IPS-18a (cell line): ENCODE measurements around the gene LIG3.
"Not testable (repeated sequence)": the region's sequence is repeated elsewhere in the genome, so short reads cannot be mapped to it uniquely, and the experiment has no call there.

Experiments used
- H3K27ac ChIP-seq: one replicate; pipeline ENCODE4 v1.5.1; 2013; ENCODE audit warnings: low read length
- H3K27me3 ChIP-seq: one replicate; pipeline ENCODE4 v1.6.1; 2013; ENCODE audit warnings: mild to moderate bottlenecking, low read length; ENCODE audit not compliant: control insufficient read depth, insufficient read depth
- H3K36me3 ChIP-seq: one replicate; pipeline ENCODE4 v1.6.1; 2013; ENCODE audit warnings: low read depth, low read length; ENCODE audit not compliant: control insufficient read depth
- H3K4me1 ChIP-seq: one replicate; pipeline ENCODE4 v1.6.1; 2013; ENCODE audit warnings: low read depth, low read length; ENCODE audit not compliant: control insufficient read depth
- H3K4me3 ChIP-seq: one replicate; pipeline ENCODE4 v1.5.1; 2013; ENCODE audit warnings: low read length
- H3K9ac ChIP-seq: one replicate; pipeline ENCODE4 v1.6.1; 2013; ENCODE audit warnings: mild to moderate bottlenecking, low read length, moderate library complexity
- H3K9me3 ChIP-seq: one replicate; pipeline ENCODE4 v1.6.1; 2013; ENCODE audit warnings: low read depth, low read length; ENCODE audit not compliant: control insufficient read depth

LIG3 gene

DNA sequence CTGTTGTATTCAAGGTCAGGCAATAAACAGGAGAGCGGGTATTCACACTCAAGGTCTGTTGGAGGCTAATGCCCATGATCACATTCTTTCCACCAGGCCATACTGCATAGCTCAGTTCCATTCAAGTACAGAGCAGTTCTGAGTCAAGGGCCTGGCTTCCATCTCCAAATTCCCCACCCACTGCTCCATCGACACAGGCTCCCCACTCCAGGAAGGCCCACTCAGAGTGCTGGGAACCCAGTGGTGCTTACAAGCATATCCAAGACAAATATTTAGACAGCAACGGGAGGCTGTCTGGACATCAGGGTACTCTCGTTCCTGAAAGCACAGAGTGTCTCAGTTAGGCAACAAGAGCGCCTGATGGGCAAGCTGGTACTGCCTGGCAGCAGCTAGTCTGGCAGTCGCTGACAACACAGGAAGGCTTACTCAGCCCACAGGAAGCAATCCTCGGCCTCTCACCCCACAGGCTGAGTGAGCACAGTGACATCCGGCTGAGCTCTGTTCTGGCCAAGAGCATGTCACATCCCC is 42.3 kb downstream of the LIG3 start:
- H3K4me3 ChIP-seq = no peak overlapping the region
- no peaks in the 10 kb centered on the region for H3K27me3 ChIP-seq
- H3K27ac ChIP-seq = no peak overlapping the region
- no peaks in the 10 kb centered on the region for H3K9me3 ChIP-seq
- no peak overlapping the region for H3K9ac ChIP-seq
- H3K4me1 ChIP-seq = no peaks in the 10 kb centered on the region
- H3K36me3 ChIP-seq = no peaks in the 10 kb centered on the region

DNA sequence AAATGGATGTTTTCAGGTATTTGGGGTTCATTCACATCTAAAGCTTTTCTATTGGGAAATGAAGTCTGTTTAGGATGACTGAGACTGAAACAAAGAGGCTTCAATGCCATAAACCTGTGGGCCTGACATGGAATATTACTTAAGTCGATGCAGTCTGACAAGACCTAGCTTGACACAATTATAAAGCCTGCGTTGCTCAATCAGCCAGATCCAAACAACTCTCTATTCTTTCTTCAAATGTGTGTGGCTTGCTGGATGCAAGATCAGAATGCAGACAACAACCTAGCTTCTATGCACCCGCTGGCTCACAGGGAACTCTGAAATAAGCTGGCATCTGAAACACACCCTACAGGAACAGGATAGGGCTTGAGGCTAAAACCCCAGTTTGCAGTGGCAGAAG is 43.2 kb downstream of the LIG3 start:
- H3K36me3 ChIP-seq = no peaks in the 10 kb centered on the region
- no peak overlapping the region for H3K4me3 ChIP-seq
- no peaks in the 10 kb centered on the region for H3K9me3 ChIP-seq
- H3K27me3 ChIP-seq = no peaks in the 10 kb centered on the region
- H3K9ac ChIP-seq = no peak overlapping the region
- no peak overlapping the region for H3K27ac ChIP-seq
- no peaks in the 10 kb centered on the region for H3K4me1 ChIP-seq

DNA sequence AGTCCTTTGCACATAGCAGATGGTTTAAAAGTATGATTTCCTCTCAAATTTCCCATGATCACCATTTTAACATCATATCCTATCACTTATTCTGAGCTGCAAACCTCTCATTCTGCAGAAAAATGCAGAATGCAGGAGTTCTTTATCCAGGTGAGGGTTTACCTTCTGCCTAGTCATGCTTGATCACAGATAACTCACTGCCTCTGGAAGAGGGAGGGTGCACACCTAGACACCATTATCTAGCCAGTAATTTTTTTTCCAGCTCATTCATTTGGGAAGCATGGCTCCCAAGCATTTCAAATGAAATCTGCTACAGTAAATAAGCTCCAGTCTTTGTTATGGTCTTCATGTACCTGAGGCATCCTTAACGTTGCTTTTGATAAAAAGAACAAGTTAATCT is 45.2 kb downstream of the LIG3 start:
- Histone ChIP-seq H3K27ac (no peak overlapping the region), H3K9me3 (no peaks in the 10 kb centered on the region), H3K4me3 (no peak overlapping the region), H3K4me1 (no peaks in the 10 kb centered on the region), H3K9ac (no peak overlapping the region), H3K27me3 (no peaks in the 10 kb centered on the region), H3K36me3 (no peaks in the 10 kb centered on the region)

DNA sequence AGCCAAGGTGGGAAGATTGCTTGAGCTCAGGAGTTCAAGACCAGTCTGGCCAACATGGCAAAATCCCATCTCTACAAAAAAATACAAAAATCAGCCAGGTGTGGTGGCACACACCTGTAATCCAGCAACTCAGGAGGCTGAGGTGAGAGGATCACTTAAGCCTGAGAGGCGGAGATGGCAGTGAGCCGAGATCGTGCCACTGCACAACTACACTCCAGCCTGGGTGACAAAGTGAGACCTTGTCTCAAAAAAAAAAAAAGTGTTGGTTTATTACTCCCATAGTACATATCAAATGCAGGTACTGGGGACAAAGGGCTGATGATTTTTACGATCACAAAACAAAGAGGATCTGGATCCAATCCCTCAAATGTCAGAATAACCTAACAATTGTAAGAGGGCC is 47.8 kb downstream of the LIG3 start:
- H3K36me3 ChIP-seq, H3K27me3 ChIP-seq, H3K4me3 ChIP-seq, H3K9me3 ChIP-seq, H3K9ac ChIP-seq, H3K27ac ChIP-seq, H3K4me1 ChIP-seq: not testable (repeated sequence)

DNA sequence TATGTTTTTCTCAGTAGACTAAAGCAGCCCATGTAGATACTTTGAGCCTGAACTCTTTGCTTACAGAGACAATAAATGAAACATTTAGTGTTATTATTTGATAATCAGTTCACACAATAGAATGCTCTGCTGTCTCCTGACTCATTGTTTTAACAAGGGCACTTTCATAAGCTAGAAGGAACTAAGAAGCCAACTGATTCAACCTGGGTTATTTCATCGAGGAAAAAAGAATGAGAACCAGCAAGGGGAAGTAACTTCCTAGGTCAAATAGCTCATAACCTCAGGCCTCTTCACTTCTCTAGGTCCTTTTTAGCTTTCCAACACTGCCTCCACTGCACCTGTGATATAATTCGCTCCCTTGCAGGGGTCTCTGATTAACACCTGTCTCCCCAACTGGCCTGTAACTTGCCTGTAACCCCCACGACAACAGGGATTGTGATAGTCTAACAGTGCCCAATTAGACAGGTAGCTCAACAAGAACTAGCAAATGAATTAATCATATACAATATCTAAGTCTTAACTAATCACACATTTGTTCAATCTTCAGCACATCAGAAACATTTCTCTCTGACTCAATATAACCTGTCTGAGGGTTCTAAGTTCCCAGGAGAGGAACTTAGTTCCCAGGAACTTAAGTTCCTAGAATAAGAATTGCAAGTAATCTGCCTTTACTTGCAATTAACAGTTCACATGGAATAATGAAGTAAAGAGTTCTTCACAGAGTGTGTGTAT is 48.4 kb downstream of the LIG3 start:
- Histone ChIP-seq H3K27me3 (no peaks in the 10 kb centered on the region), H3K36me3 (no peaks in the 10 kb centered on the region), H3K4me1 (no peaks in the 10 kb centered on the region), H3K4me3 (no peak overlapping the region), H3K9ac (no peak overlapping the region), H3K27ac (no peak overlapping the region), H3K9me3 (no peaks in the 10 kb centered on the region)

DNA sequence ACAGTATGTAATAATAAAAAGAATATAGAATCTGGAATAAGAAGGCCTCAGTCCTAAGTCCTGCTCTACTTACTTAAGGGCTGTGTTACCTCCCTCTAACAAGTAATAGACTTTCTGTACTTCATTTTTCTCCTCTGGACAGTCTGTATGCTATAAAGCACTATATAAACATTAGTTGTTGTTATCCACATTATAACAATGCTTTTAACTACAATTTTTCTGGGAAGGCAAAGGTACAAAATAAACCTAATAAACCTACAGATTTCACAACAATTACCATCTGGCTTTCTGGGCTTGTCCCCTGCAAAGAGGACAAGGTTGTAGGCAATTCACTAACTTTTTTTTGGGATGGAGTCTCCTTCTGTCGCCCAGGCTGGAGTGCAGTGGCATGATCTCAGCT is 50.5 kb downstream of the LIG3 start:
- Histone ChIP-seq H3K4me1 (no peaks in the 10 kb centered on the region), H3K27ac (no peak overlapping the region), H3K9ac (no peak overlapping the region), H3K9me3 (no peaks in the 10 kb centered on the region), H3K27me3 (no peaks in the 10 kb centered on the region), H3K4me3 (no peak overlapping the region), H3K36me3 (no peaks in the 10 kb centered on the region)

DNA sequence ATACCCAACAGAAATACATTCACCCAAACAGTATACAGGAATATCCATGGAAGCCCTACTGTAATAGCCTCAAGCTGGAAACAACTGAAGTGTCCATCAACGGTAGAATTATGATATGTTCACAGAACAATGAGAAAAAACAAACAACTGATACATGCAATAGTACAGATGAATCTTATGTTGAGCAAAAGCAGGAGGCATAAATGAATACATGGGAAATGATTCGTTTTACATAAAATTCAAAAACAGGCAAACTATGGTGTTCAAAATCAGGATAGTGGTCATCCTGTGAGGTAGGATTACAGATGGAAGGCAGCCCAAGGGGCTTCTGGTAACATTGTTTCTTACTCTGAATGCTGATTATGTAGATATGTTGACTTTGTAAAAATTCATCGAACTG is 58.1 kb downstream of the LIG3 start:
- Histone ChIP-seq H3K4me1 (no peaks in the 10 kb centered on the region), H3K36me3 (no peaks in the 10 kb centered on the region), H3K27me3 (no peaks in the 10 kb centered on the region), H3K4me3 (no peak overlapping the region), H3K9ac (no peak overlapping the region), H3K27ac (no peak overlapping the region), H3K9me3 (no peaks in the 10 kb centered on the region)

- no peaks in the 10 kb centered on the region for H3K27me3 ChIP-seq
- no peaks in the 10 kb centered on the region for H3K4me1 ChIP-seq
- no peak overlapping the region for H3K9ac ChIP-seq
- no peak overlapping the region for H3K27ac ChIP-seq
- no peaks in the 10 kb centered on the region for H3K9me3 ChIP-seq
- no peak overlapping the region for H3K4me3 ChIP-seq
- no peaks in the 10 kb centered on the region for H3K36me3 ChIP-seq
Measured at GRCh38 chr17:35041390-35041789, 61.1 kb downstream of the LIG3 start.

- no peak overlapping the region for H3K27ac ChIP-seq
- H3K9ac ChIP-seq = no peak overlapping the region
- H3K4me1 ChIP-seq = no peaks in the 10 kb centered on the region
Measured at GRCh38 chr17:35044181-35044580, 63.9 kb downstream of the LIG3 start.

DNA sequence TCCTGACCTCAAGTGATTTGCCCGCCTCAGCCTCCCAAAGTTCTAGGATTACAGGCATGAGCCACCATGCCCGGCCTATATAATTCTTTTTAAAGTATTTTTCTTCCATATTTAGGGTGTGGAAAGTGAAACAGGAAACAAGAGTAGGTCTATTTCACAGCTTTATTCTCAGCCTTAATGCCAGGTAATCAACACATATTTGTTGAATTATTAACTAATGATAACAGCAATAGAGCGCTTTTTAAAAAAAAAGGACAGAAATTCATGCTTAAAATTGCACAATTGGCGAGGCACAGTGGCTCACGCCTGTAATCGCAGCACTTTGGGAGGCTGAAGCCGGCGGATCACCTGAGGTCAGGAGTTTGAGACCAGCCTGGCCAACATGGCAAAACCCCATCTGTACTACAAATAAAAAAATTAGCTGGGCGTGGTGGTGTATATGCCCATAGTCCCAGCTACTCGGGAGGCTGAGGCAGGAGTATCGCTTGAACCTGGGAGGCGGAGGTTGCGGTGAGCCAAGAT is 65.2 kb downstream of the LIG3 start:
- not testable (repeated sequence) for H3K27ac ChIP-seq, H3K4me1 ChIP-seq

More at GRCh38 chr17:35044181-35044580, 63.9 kb downstream of the LIG3 start:
- no peaks in the 10 kb centered on the region for H3K9me3 ChIP-seq
- H3K4me3 ChIP-seq = no peak overlapping the region
- no peaks in the 10 kb centered on the region for H3K36me3 ChIP-seq
- no peaks in the 10 kb centered on the region for H3K27me3 ChIP-seq

GRCh38 chr17:35046245-35046644 is 65.9 kb downstream of the LIG3 start:
- Histone ChIP-seq H3K9ac (no peak overlapping the region), H3K4me1 (no peaks in the 10 kb centered on the region), H3K27ac (no peak overlapping the region), H3K36me3 (no peaks in the 10 kb centered on the region), H3K4me3 (no peak overlapping the region), H3K9me3 (no peaks in the 10 kb centered on the region), H3K27me3 (no peaks in the 10 kb centered on the region)

More for the DNA sequence above, 65.2 kb downstream of the LIG3 start:
- H3K9me3 ChIP-seq, H3K4me3 ChIP-seq, H3K36me3 ChIP-seq, H3K9ac ChIP-seq, H3K27me3 ChIP-seq: not testable (repeated sequence)

DNA sequence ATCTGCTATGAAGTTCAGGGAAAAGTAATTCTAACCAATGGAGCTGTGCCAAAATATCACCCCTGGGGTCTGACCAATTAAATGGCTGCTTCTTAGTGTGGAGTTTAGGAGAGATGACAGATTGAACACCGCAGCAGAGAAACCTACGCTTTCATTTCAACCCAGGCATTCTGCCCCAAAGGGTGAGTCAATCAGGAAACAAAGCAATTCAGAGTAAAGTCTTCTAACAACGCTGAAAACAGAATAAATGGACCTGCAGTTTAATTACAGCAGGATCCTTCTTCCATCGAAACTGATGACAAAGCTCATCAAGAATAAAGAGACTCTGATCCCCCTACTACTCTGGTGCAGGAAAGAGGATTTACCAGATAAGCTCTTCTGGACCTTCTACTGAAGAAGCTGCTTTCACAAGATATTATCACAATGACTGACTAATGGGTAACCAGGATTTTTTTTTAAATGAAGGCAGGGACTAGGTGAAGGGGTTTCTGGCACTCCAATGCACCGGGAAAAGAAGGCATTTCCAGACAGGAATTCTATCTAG is 66.5 kb downstream of the LIG3 start:
- H3K36me3 ChIP-seq = no peaks in the 10 kb centered on the region
- H3K4me1 ChIP-seq = no peaks in the 10 kb centered on the region
- no peaks in the 10 kb centered on the region for H3K27me3 ChIP-seq
- H3K9ac ChIP-seq = no peak overlapping the region
- no peak overlapping the region for H3K27ac ChIP-seq
- no peaks in the 10 kb centered on the region for H3K9me3 ChIP-seq
- H3K4me3 ChIP-seq = no peak overlapping the region
